B cell (primary cell): ENCODE measurements around the gene TFF1. TPM values are rescaled to one million over a fixed set of nuclear protein-coding genes. Genes with fewer than 3 reads are reported as not detected.
"Not testable (repeated sequence)": the region's sequence is repeated elsewhere in the genome, so short reads cannot be mapped to it uniquely, and the experiment has no call there.

Experiments
- ATAC-seq: fragments of 200-7000 bp; cut with Tn5 transposase; one replicate; pipeline ENCODE4 v1.10.0; 2021; ENCODE audit warnings: low read depth, mild to moderate bottlenecking, moderate number of reproducible peaks, moderate library complexity
- CTCF ChIA-PET: fragments of 350-600 bp; sonication (Branson Sonifier 250); formaldehyde crosslinking; loops from one replicate; lab custom pipeline; 2021; ENCODE audit warnings: antibody characterized with exemption, inconsistent platforms; lab: Charles Lee
- POLR2A ChIA-PET: fragments of 350-600 bp; sonication (Branson Sonifier 250); formaldehyde crosslinking; loops from one replicate; lab custom pipeline; 2021; ENCODE audit warnings: antibody characterized with exemption; lab: Charles Lee
- DNase-seq: peaks from one replicate; pipeline ENCODE4 v3.0.0; 2013
- H2AFZ ChIP-seq: 2 replicates; pipeline ENCODE4 v1.6.1; 2012; ENCODE audit warnings: mild to moderate bottlenecking, low read depth, low read length; ENCODE audit not compliant: insufficient read depth, poor library complexity, severe bottlenecking
- H3K27ac ChIP-seq, 2 donors: 1 replicate in 1 of 2; 2 replicates in 1 of 2; pipeline ENCODE4 v1.5.1; 2012 to 2013; ENCODE audit warnings: low read length in 2 of 2, mild to moderate bottlenecking in 2 of 2, moderate library complexity in 1 of 2
- H3K27me3 ChIP-seq, 4 experiments: fragments of 200-600 bp in 1 of 4; sonication (generic) in 1 of 4; replicated peaks in 1 of 4; 1 replicate in 2 of 4; 2 replicates in 2 of 4; pipeline versions ENCODE4 v1.6.1 to v1.7.0; 2013 to 2016; ENCODE audit warnings: low read length in 3 of 4, mild to moderate bottlenecking in 2 of 4, mixed read lengths in 1 of 4, moderate library complexity in 1 of 4; ENCODE audit not compliant: insufficient read depth in 4 of 4, control insufficient read depth in 3 of 4; ENCODE audit errors: control extremely low read depth in 1 of 4
- H3K36me3 ChIP-seq, 2 experiments: replicated peaks in 1 of 2; 1 replicate in 1 of 2; 2 replicates in 1 of 2; pipeline versions ENCODE4 v1.6.1 to v1.7.1; 2013; ENCODE audit warnings: low read length in 1 of 2; ENCODE audit not compliant: insufficient read depth in 2 of 2, control insufficient read depth in 1 of 2; ENCODE audit errors: control extremely low read depth in 1 of 2, extremely low read depth in 1 of 2
- H3K4me1 ChIP-seq, 2 donors: fragments of 200-600 bp in 1 of 2; sonication (generic) in 1 of 2; 1 replicate in 1 of 2; 2 replicates in 1 of 2; pipeline versions ENCODE4 v1.5.1 to v1.6.1; 2013 to 2017; ENCODE audit warnings: low read length in 2 of 2; ENCODE audit not compliant: control insufficient read depth in 2 of 2, insufficient read depth in 2 of 2
- H3K4me2 ChIP-seq: replicated peaks from 2 replicates; pipeline ENCODE3; 2012; ENCODE audit warnings: mild to moderate bottlenecking, low read depth, low read length; ENCODE audit not compliant: poor library complexity, severe bottlenecking
- H3K4me3 ChIP-seq, 5 experiments: fragments of 200-600 bp in 1 of 5; sonication (generic) in 1 of 5; 1 replicate in 3 of 5; 2 replicates in 2 of 5; pipeline versions ENCODE4 v1.5.1 to v1.7.0; 2011 to 2016; ENCODE audit warnings: low read length in 4 of 5, mild to moderate bottlenecking in 4 of 5, low read depth in 2 of 5, control low read depth in 1 of 5, moderate library complexity in 1 of 5; ENCODE audit not compliant: insufficient read depth in 1 of 5; ENCODE audit errors: control extremely low read depth in 1 of 5, extremely low read depth in 1 of 5
- H3K79me2 ChIP-seq: fragments of 200-600 bp; sonication (generic); one replicate; pipeline ENCODE4 v1.6.0; 2016; ENCODE audit warnings: low read length; ENCODE audit not compliant: control insufficient read depth, insufficient read depth
- H3K9ac ChIP-seq: fragments of 200-600 bp; sonication (generic); 2 replicates; pipeline ENCODE4 v1.6.1; 2017; ENCODE audit warnings: mild to moderate bottlenecking, low read length, moderate library complexity
- H3K9me3 ChIP-seq, 3 donors: one replicate each; pipeline versions ENCODE4 v1.6.1 to v1.7.1; 2013; ENCODE audit warnings: low read length in 2 of 3; ENCODE audit not compliant: control insufficient read depth in 2 of 3, insufficient read depth in 1 of 3; ENCODE audit errors: control extremely low read depth in 1 of 3
- H4K20me1 ChIP-seq: 2 replicates; pipeline ENCODE4 v1.6.0; 2012; ENCODE audit warnings: mild to moderate bottlenecking, low read length; ENCODE audit not compliant: insufficient read depth, control insufficient read depth, poor library complexity, severe bottlenecking
- H3K27ac Mint-ChIP-seq: one replicate; pipeline ENCODE4 v1.8.0; 2021; ENCODE audit warnings: mixed read lengths
- H3K27me3 Mint-ChIP-seq: one replicate; pipeline ENCODE4 v1.8.0; 2021; ENCODE audit warnings: mixed read lengths
- H3K4me1 Mint-ChIP-seq: one replicate; pipeline ENCODE4 v1.8.0; 2021; ENCODE audit warnings: mixed read lengths
- H3K4me3 Mint-ChIP-seq: one replicate; pipeline ENCODE4 v1.8.0; 2021; ENCODE audit warnings: mixed read lengths
- H3K9me3 Mint-ChIP-seq: one replicate; pipeline ENCODE4 v1.8.0; 2022; ENCODE audit warnings: mixed read lengths; ENCODE audit not compliant: insufficient read depth
- EZH2 ChIP-seq: IDR thresholded peaks from 2 replicates; pipeline ENCODE4 v1.6.1; 2012; ENCODE audit warnings: borderline replicate concordance, low read depth, mild to moderate bottlenecking, moderate library complexity, low read length; ENCODE audit not compliant: insufficient read depth, poor library complexity, severe bottlenecking
- WGBS: methylation state at CpG from one replicate; pipeline ENCODE4 v1.1.5; 2013; ENCODE audit warnings: missing lambda C conversion rate; ENCODE audit not compliant: insufficient coverage; 5-methylcytosine and 5-hydroxymethylcytosine counted together
- intact Hi-C: fragments of 100-400 bp; cut with micrococcal nuclease; formaldehyde crosslinking; loops from one replicate; pipeline ENCODE4 v1.10.0; 2022
- polyA plus RNA-seq: library from polyadenylated mRNA; depleted of rRNA; stranded (reverse); fragments of >200 nt; gene quantifications from 2 replicates; pipeline ENCODE4 v1.2.3, GENCODE V29; 2012
- total RNA-seq, 2 donors: library from RNA; stranded (reverse); fragments of 120-200 nt in 1 of 2; gene quantifications; 1 replicate in 1 of 2; 2 replicates in 1 of 2; pipeline versions ENCODE4 v1.2.3 to v1.2.4, GENCODE V29; 2013 to 2022
- TF ChIP-seq, protein P1 (sequence below): fragments of 200-600 bp; IDR thresholded peaks from one replicate; pipeline ENCODE4 v1.8.0; 2022; ENCODE audit warnings: antibody characterized with exemption, mild to moderate bottlenecking

Gene TFF1
- total and polyA plus RNA-seq, 2 donors (not counting 1 experiment from before 2014, with no cell fraction given) = not detected

DNA sequence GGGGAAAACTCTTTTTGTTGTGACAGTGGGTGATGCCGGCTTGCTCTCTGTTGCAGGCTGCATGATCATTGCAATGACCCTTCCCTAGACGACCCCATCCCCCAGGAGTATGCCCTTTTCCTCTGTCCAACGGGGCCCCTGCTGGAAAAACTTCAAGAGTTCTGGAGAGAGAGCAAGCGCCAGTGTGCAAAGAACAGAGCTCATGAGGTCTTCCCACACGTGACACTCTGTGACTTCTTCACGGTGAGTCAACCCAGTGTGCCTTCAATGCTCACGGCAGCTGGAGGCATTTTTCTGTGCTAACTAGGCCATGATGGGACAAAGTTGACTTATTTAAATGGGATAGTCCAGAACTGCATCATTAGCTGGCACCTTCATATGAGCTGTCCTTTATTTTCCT is 43.0 kb upstream of the TFF1 start:
- H3K79me2 ChIP-seq = no peaks in the 10 kb centered on the region
- intact Hi-C loops = no loop called here

GRCh38 chr21:42408718-42409117 is 42.4 kb upstream of the TFF1 start:
- CTCF ChIA-PET = interaction anchor here (0.9 kb wide), 1 partner anchor 8 kb away, joined by 3 read pairs; no protein-coding TSS in a partner anchor
- H3K27me3 Mint-ChIP-seq, H3K79me2 ChIP-seq, H3K4me3 Mint-ChIP-seq, H3K9me3 Mint-ChIP-seq, H4K20me1 ChIP-seq, H3K36me3 ChIP-seq, H3K27me3 ChIP-seq, H3K9ac ChIP-seq, H3K4me2 ChIP-seq, H3K9me3 ChIP-seq, POLR2A ChIA-PET, H3K27ac ChIP-seq, ATAC-seq, DNase-seq, H3K27ac Mint-ChIP-seq, H3K4me1 ChIP-seq, H3K4me3 ChIP-seq, intact Hi-C loops, H3K4me1 Mint-ChIP-seq, H2AFZ ChIP-seq: not testable (repeated sequence)
- WGBS = no CpG with 5 or more reads among the region's 5 CpGs

More for the DNA sequence above, 43.0 kb upstream of the TFF1 start:
- 90% methylated on average over 6 of the region's 7 CpGs for WGBS
- CTCF ChIA-PET = interaction anchor here (0.9 kb wide), 1 partner anchor 9 kb away, joined by 3 read pairs; no protein-coding TSS in a partner anchor
- H3K4me3 Mint-ChIP-seq = no peak overlapping the region
- H3K9me3 ChIP-seq = no peaks in the 10 kb centered on the region
- H4K20me1 ChIP-seq = no peaks in the 10 kb centered on the region
- peaks cover 3% of the 10 kb centered on the region for H3K27me3 Mint-ChIP-seq
- H3K27me3 ChIP-seq = peaks cover 0 to 2% (median 0%) of the 10 kb centered on the region in 4 experiments
- H3K4me1 ChIP-seq = no peaks in the 10 kb centered on the region
- DNase-seq (no peak), ATAC-seq (no peak)
- TF ChIP-seq, protein P1, sequence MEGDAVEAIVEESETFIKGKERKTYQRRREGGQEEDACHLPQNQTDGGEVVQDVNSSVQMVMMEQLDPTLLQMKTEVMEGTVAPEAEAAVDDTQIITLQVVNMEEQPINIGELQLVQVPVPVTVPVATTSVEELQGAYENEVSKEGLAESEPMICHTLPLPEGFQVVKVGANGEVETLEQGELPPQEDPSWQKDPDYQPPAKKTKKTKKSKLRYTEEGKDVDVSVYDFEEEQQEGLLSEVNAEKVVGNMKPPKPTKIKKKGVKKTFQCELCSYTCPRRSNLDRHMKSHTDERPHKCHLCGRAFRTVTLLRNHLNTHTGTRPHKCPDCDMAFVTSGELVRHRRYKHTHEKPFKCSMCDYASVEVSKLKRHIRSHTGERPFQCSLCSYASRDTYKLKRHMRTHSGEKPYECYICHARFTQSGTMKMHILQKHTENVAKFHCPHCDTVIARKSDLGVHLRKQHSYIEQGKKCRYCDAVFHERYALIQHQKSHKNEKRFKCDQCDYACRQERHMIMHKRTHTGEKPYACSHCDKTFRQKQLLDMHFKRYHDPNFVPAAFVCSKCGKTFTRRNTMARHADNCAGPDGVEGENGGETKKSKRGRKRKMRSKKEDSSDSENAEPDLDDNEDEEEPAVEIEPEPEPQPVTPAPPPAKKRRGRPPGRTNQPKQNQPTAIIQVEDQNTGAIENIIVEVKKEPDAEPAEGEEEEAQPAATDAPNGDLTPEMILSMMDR = no peak
- no peak for TF ChIP-seq EZH2
- H3K27ac Mint-ChIP-seq = no peak overlapping the region
- H3K4me3 ChIP-seq = no peak overlapping the region
- H3K36me3 ChIP-seq = no peaks in the 10 kb centered on the region
- H3K9me3 Mint-ChIP-seq = no peaks in the 10 kb centered on the region
- H2AFZ ChIP-seq = no peak overlapping the region
- no peak overlapping the region for H3K9ac ChIP-seq
- no peak overlapping the region for H3K4me2 ChIP-seq
- no peak overlapping the region for H3K27ac ChIP-seq
- POLR2A ChIA-PET = no interaction called here
- peaks cover 15% of the 10 kb centered on the region for H3K4me1 Mint-ChIP-seq
